ENCODE results near the gene CALR. TPM values are rescaled to one million over a fixed set of nuclear protein-coding genes. Genes with fewer than 3 reads are reported as not detected.

Gene CALR
- polyA plus RNA-seq, 1 of the 3 experiments (the other 2 are of a cell fraction): 1,334 TPM

DNA sequence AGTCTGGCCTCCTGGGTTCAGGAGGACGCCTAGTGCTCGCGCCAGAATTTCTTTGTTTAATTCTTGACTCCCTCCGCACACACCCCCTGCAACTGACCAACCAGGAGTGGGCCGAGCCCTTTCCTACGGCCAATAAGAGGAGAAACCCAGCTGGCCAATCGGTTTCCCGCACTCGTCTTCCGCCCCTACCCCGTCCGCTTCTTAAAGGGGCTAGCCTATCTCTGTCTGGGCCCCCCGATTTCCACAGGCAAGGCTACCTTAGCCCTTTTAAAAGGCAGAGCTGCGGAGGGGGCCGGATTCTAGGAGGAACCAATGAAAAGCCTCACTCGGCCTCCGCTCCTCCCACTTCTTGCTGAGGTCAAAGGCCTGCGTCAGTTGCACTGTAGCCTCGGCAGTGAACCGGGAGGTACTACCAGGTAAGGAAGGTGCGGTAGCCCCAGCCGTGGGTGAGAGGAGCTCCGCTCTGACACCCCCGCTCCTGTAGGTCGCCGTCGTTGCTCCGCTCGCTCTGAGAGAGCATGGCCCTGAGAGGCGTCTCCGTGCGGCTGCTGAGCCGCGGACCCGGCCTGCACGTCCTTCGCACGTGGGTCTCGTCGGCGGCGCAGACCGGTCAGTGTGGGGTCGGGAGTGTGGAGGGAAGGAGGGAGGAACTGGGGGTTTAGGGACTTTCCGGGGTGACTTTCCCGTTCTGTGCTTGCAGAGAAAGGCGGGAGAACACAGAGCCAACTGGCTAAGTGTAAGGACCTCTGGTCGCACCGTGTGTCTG lies 47.4 kb upstream of the CALR start, which contains the start of gene GCDH (continued):
- TF ChIP-seq SIN3A (IDR thresholded peaks at IDR 0.05; ENCODE audit: borderline replicate concordance, low read depth, low read length) (0 out of 2 replicates have a peak, but pooled peaks have one; percentile 16), TEAD4 (IDR thresholded peaks at IDR 0.05; ENCODE audit: borderline replicate concordance, insufficient read depth) (no peak), EP300 (IDR thresholded peaks at IDR 0.05; ENCODE audit: borderline replicate concordance in 1 of 2, low read depth in 1 of 2, low read length in 1 of 2) (no peak)
- TF ChIP-seq, protein P1, sequence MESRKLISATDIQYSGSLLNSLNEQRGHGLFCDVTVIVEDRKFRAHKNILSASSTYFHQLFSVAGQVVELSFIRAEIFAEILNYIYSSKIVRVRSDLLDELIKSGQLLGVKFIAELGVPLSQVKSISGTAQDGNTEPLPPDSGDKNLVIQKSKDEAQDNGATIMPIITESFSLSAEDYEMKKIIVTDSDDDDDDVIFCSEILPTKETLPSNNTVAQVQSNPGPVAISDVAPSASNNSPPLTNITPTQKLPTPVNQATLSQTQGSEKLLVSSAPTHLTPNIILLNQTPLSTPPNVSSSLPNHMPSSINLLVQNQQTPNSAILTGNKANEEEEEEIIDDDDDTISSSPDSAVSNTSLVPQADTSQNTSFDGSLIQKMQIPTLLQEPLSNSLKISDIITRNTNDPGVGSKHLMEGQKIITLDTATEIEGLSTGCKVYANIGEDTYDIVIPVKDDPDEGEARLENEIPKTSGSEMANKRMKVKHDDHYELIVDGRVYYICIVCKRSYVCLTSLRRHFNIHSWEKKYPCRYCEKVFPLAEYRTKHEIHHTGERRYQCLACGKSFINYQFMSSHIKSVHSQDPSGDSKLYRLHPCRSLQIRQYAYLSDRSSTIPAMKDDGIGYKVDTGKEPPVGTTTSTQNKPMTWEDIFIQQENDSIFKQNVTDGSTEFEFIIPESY (IDR thresholded peaks at IDR 0.05; ENCODE audit: borderline replicate concordance, low read depth): no peak
- TF ChIP-seq, protein P2, sequence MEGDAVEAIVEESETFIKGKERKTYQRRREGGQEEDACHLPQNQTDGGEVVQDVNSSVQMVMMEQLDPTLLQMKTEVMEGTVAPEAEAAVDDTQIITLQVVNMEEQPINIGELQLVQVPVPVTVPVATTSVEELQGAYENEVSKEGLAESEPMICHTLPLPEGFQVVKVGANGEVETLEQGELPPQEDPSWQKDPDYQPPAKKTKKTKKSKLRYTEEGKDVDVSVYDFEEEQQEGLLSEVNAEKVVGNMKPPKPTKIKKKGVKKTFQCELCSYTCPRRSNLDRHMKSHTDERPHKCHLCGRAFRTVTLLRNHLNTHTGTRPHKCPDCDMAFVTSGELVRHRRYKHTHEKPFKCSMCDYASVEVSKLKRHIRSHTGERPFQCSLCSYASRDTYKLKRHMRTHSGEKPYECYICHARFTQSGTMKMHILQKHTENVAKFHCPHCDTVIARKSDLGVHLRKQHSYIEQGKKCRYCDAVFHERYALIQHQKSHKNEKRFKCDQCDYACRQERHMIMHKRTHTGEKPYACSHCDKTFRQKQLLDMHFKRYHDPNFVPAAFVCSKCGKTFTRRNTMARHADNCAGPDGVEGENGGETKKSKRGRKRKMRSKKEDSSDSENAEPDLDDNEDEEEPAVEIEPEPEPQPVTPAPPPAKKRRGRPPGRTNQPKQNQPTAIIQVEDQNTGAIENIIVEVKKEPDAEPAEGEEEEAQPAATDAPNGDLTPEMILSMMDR (IDR thresholded peaks at IDR 0.05): no peak
- TF ChIP-seq, protein P3, sequence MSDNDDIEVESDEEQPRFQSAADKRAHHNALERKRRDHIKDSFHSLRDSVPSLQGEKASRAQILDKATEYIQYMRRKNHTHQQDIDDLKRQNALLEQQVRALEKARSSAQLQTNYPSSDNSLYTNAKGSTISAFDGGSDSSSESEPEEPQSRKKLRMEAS (IDR thresholded peaks at IDR 0.05; ENCODE audit: low read depth): peak; percentile 90

DNA sequence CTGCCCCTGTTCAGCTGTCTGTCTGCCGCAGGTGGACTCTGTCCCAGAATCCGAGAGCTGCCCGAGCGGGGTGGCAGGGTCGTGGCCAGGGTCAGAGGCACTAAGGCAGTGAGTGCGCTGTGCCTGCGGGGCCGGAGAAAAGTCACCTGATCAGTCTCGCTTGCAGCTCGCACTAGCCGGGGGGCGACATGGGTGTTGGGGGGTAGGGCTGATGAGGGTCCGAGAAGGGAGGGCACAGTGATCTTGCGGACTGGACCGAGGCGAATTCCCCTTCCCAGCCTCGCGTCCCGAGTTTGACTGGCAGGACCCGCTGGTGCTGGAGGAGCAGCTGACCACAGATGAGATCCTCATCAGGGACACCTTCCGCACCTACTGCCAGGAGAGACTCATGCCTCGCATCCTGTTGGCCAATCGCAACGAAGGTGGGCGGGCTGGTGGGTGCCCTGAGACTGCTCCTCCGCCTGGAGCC lies 46.8 kb upstream of the CALR start:
- no peaks in the 10 kb centered on the region for H3K9me3 ChIP-seq
- H2AFZ ChIP-seq (ENCODE audit: low read depth): no peak overlapping the region
- TF ChIP-seq NRF1 (IDR thresholded peaks at IDR 0.05; ENCODE audit: low read depth, low read length): no peak
- no peak for TF ChIP-seq NFIC (IDR thresholded peaks at IDR 0.05; ENCODE audit: borderline replicate concordance)
- TF ChIP-seq, protein P1 (IDR thresholded peaks at IDR 0.05; ENCODE audit: borderline replicate concordance, low read depth): no peak
- no peaks in the 10 kb centered on the region for H3K9me2 ChIP-seq
- H3K36me3 ChIP-seq (replicated peaks in 1 of 2; ENCODE audit: control insufficient read depth in 1 of 2, insufficient read depth in 2 of 2, low read length in 1 of 2): peaks cover 5 to 12% of the 10 kb centered on the region in 2 experiments
- H3K4me2 ChIP-seq: peak overlapping the region; percentile 99
- DNase-seq: no peak
- peak overlapping the region; percentile 80 to 84 for H3K4me3 ChIP-seq (ENCODE audit: low read depth in 2 of 2, low read length in 1 of 2)
- peaks cover 4% of the 10 kb centered on the region for H3F3A ChIP-seq (replicated peaks; ENCODE audit: insufficient read depth)
- WGBS (ENCODE audit: low lambda C conversion rate): 4% methylated on average over 9 of the region's 26 CpGs
- CTCF ChIA-PET: interaction anchor here (1.0 to 2.7 kb wide), 5 partner anchors 11 to 73 kb away, joined by 3 to 13 read pairs (median 3); partner anchors contain the start of gene DNASE2
- POLR2A ChIA-PET: interaction anchor here (0.5 to 2.3 kb wide), 12 partner anchors 10 to 261 kb away, joined by 3 to 21 read pairs (median 6); partner anchors contain the start of genes CALR, DNASE2, FARSA and SYCE2
- peaks cover 13% of the 10 kb centered on the region for H3K79me2 ChIP-seq (ENCODE audit: insufficient read depth)
- H3K27me3 ChIP-seq (ENCODE audit: insufficient read depth): no peaks in the 10 kb centered on the region; the same call in 1 of the 2 replicates
- peak overlapping the region; percentile 60; the same call in 1 of the 2 replicates for H3K9ac ChIP-seq
- no peaks in the 10 kb centered on the region for H4K20me1 ChIP-seq (ENCODE audit: insufficient read depth)
- H3K27ac ChIP-seq (ENCODE audit: low read depth in 2 of 2, low read length in 1 of 2): no peak overlapping the region
- peaks cover 6 to 8% of the 10 kb centered on the region in 2 experiments; a peak in 2 of 4 replicates for H3K4me1 ChIP-seq (ENCODE audit: control insufficient read depth in 1 of 2, insufficient read depth in 2 of 2, low read depth in 1 of 2, low read length in 1 of 2)

Data from SK-N-SH (cell line).